Astrocyte of the spinal cord (primary cell): ENCODE results near the gene MXRA7.

ENCODE experiments used
- DNase-seq: peaks from one replicate; pipeline ENCODE4 v3.0.0; 2011; ENCODE audit warnings: low read depth, low spot score
- H3K4me3 ChIP-seq: 2 replicates; pipeline ENCODE4 v1.5.1; 2011; ENCODE audit warnings: low read depth, mild to moderate bottlenecking, low read length, moderate library complexity
- CTCF ChIP-seq: IDR thresholded peaks from 2 replicates; pipeline ENCODE4 v1.5.1; 2012; ENCODE audit warnings: low read depth, mild to moderate bottlenecking, low read length, inconsistent platforms
- in situ Hi-C: cut with HindIII; loops from 2 replicates; pipeline ENCODE4 v1.10.0; 2017; ENCODE audit warnings: low sequenced_read_pairs

Gene MXRA7

GRCh38 chr17:76633628-76634328 is 77.0 kb downstream of the MXRA7 start:
- no peak overlapping the region for H3K4me3 ChIP-seq
- no peak for DNase-seq
- in situ Hi-C loops, result no loop called here
- no peak for TF ChIP-seq CTCF

GRCh38 chr17:76631821-76632565 is 78.8 kb downstream of the MXRA7 start:
- no peak for DNase-seq
- in situ Hi-C loops, result no loop called here
- no peak overlapping the region for H3K4me3 ChIP-seq
- no peak for TF ChIP-seq CTCF

- no peak for TF ChIP-seq CTCF
- no peak for DNase-seq
- in situ Hi-C loops, result no loop called here
- H3K4me3 ChIP-seq, result no peak overlapping the region
Observed at GRCh38 chr17:76630151-76630550, 80.6 kb downstream of the MXRA7 start.
